ENCODE data around the gene GFM1.
"Not testable (repeated sequence)": the region's sequence is repeated elsewhere in the genome, so short reads cannot be mapped to it uniquely, and the experiment has no call there.

Gene GFM1

GRCh38 chr3:158672215-158673176 lies 28.2 kb downstream of the GFM1 start, which contains the start of gene LXN:
TSS of gene LXN (minus strand) at chr3:158672648. CDS start at chr3:158672478, 170 bp downstream.
- no peaks in the 10 kb centered on the region for H3K27me3 ChIP-seq (ENCODE audit: control insufficient read depth in 1 of 2, insufficient read depth in 2 of 2, low read length in 2 of 2)
- peak within 1 kb of the TSS; percentile 79 to 92 for H3K9ac ChIP-seq (ENCODE audit: low read depth in 1 of 2, low read length in 2 of 2)
- peaks cover 5 to 12% of the 10 kb centered on the region in 2 donors for H3K36me3 ChIP-seq (ENCODE audit: control insufficient read depth in 1 of 2, insufficient read depth in 2 of 2, low read length in 2 of 2)
- no peaks in the 10 kb centered on the region for H3K9me3 ChIP-seq (ENCODE audit: control insufficient read depth in 1 of 2, low read length in 2 of 2)
- peaks cover 0 to 7% of the 10 kb centered on the region in 2 donors for H3K4me1 ChIP-seq (ENCODE audit: control insufficient read depth in 1 of 2, insufficient read depth in 2 of 2, low read length in 2 of 2)
- peak within 1 kb of the TSS; percentile 76 for H3K27ac ChIP-seq (ENCODE audit: low read depth, low read length)
- H3K4me3 ChIP-seq (ENCODE audit: low read depth in 1 of 2, low read length in 2 of 2), result peak within 1 kb of the TSS; percentile 81 to 95

GRCh38 chr3:158678687-158679086 lies 34.4 kb downstream of the GFM1 start:
- Histone ChIP-seq H3K4me1 (ENCODE audit: control insufficient read depth in 1 of 2, insufficient read depth in 2 of 2, low read length in 2 of 2) (no peaks in the 10 kb centered on the region), H3K27me3 (ENCODE audit: control insufficient read depth in 1 of 2, insufficient read depth in 2 of 2, low read length in 2 of 2) (no peaks in the 10 kb centered on the region), H3K27ac (ENCODE audit: low read depth, low read length) (no peak overlapping the region), H3K9ac (ENCODE audit: low read depth in 1 of 2, low read length in 2 of 2) (no peak overlapping the region), H3K4me3 (ENCODE audit: low read depth in 1 of 2, low read length in 2 of 2) (no peak overlapping the region), H3K36me3 (ENCODE audit: control insufficient read depth in 1 of 2, insufficient read depth in 2 of 2, low read length in 2 of 2) (peaks cover 0 to 7% of the 10 kb centered on the region in 2 donors), H3K9me3 (ENCODE audit: control insufficient read depth in 1 of 2, low read length in 2 of 2) (no peaks in the 10 kb centered on the region)

- H3K27me3 ChIP-seq (ENCODE audit: control insufficient read depth in 1 of 2, insufficient read depth in 2 of 2, low read length in 2 of 2), result no peaks in the 10 kb centered on the region
- no peaks in the 10 kb centered on the region for H3K9me3 ChIP-seq (ENCODE audit: control insufficient read depth in 1 of 2, low read length in 2 of 2)
- H3K27ac ChIP-seq (ENCODE audit: low read depth, low read length), result no peak overlapping the region
- H3K4me1 ChIP-seq (ENCODE audit: control insufficient read depth in 1 of 2, insufficient read depth in 2 of 2, low read length in 2 of 2), result no peaks in the 10 kb centered on the region
- no peak overlapping the region for H3K4me3 ChIP-seq (ENCODE audit: low read depth in 1 of 2, low read length in 2 of 2)
- H3K36me3 ChIP-seq (ENCODE audit: control insufficient read depth in 1 of 2, insufficient read depth in 2 of 2, low read length in 2 of 2), result peaks cover 5 to 7% of the 10 kb centered on the region in 2 donors
- no peak overlapping the region for H3K9ac ChIP-seq (ENCODE audit: low read depth in 1 of 2, low read length in 2 of 2)
Measured at GRCh38 chr3:158679547-158680000, 35.2 kb downstream of the GFM1 start.

GRCh38 chr3:158680861-158681260 lies 36.5 kb downstream of the GFM1 start:
- Histone ChIP-seq H3K9ac (ENCODE audit: low read depth in 1 of 2, low read length in 2 of 2) (no peak overlapping the region), H3K4me3 (ENCODE audit: low read depth in 1 of 2, low read length in 2 of 2) (no peak overlapping the region), H3K36me3 (ENCODE audit: control insufficient read depth in 1 of 2, insufficient read depth in 2 of 2, low read length in 2 of 2) (peaks cover 6 to 13% of the 10 kb centered on the region in 2 donors)

GRCh38 chr3:158683230-158683962 lies 39.1 kb downstream of the GFM1 start:
- no peaks in the 10 kb centered on the region for H3K27me3 ChIP-seq (ENCODE audit: control insufficient read depth in 1 of 2, insufficient read depth in 2 of 2, low read length in 2 of 2)

More at GRCh38 chr3:158680861-158681260, 36.5 kb downstream of the GFM1 start:
- no peaks in the 10 kb centered on the region for H3K4me1 ChIP-seq (ENCODE audit: control insufficient read depth in 1 of 2, insufficient read depth in 2 of 2, low read length in 2 of 2)
- no peaks in the 10 kb centered on the region for H3K9me3 ChIP-seq (ENCODE audit: control insufficient read depth in 1 of 2, low read length in 2 of 2)
- H3K27me3 ChIP-seq (ENCODE audit: control insufficient read depth in 1 of 2, insufficient read depth in 2 of 2, low read length in 2 of 2), result no peaks in the 10 kb centered on the region
- H3K27ac ChIP-seq (ENCODE audit: low read depth, low read length), result no peak overlapping the region

GRCh38 chr3:158685159-158685558 lies 40.8 kb downstream of the GFM1 start:
- H3K9me3 ChIP-seq (ENCODE audit: control insufficient read depth in 1 of 2, low read length in 2 of 2), result no peaks in the 10 kb centered on the region
- no peaks in the 10 kb centered on the region for H3K27me3 ChIP-seq (ENCODE audit: control insufficient read depth in 1 of 2, insufficient read depth in 2 of 2, low read length in 2 of 2)
- no peaks in the 10 kb centered on the region for H3K4me1 ChIP-seq (ENCODE audit: control insufficient read depth in 1 of 2, insufficient read depth in 2 of 2, low read length in 2 of 2)
- H3K27ac ChIP-seq (ENCODE audit: low read depth, low read length), result no peak overlapping the region
- H3K4me3 ChIP-seq (ENCODE audit: low read depth in 1 of 2, low read length in 2 of 2), result no peak overlapping the region
- H3K36me3 ChIP-seq (ENCODE audit: control insufficient read depth in 1 of 2, insufficient read depth in 2 of 2, low read length in 2 of 2), result peaks cover 10 to 13% of the 10 kb centered on the region in 2 donors
- H3K9ac ChIP-seq (ENCODE audit: low read depth in 1 of 2, low read length in 2 of 2), result no peak overlapping the region

More at GRCh38 chr3:158683230-158683962, 39.1 kb downstream of the GFM1 start:
- H3K36me3 ChIP-seq (ENCODE audit: control insufficient read depth in 1 of 2, insufficient read depth in 2 of 2, low read length in 2 of 2), result peaks cover 6 to 13% of the 10 kb centered on the region in 2 donors
- no peak overlapping the region for H3K4me3 ChIP-seq (ENCODE audit: low read depth in 1 of 2, low read length in 2 of 2)
- no peak overlapping the region for H3K27ac ChIP-seq (ENCODE audit: low read depth, low read length)
- no peaks in the 10 kb centered on the region for H3K9me3 ChIP-seq (ENCODE audit: control insufficient read depth in 1 of 2, low read length in 2 of 2)
- no peak overlapping the region for H3K9ac ChIP-seq (ENCODE audit: low read depth in 1 of 2, low read length in 2 of 2)
- no peaks in the 10 kb centered on the region for H3K4me1 ChIP-seq (ENCODE audit: control insufficient read depth in 1 of 2, insufficient read depth in 2 of 2, low read length in 2 of 2)

- H3K36me3 ChIP-seq (ENCODE audit: control insufficient read depth in 1 of 2, insufficient read depth in 2 of 2, low read length in 2 of 2), result peaks cover 0 to 17% of the 10 kb centered on the region in 2 donors
- H3K4me3 ChIP-seq (ENCODE audit: low read depth in 1 of 2, low read length in 2 of 2); H3K4me1 ChIP-seq (ENCODE audit: control insufficient read depth in 1 of 2, insufficient read depth in 2 of 2, low read length in 2 of 2); H3K27ac ChIP-seq (ENCODE audit: low read depth, low read length); H3K9ac ChIP-seq (ENCODE audit: low read depth in 1 of 2, low read length in 2 of 2); H3K9me3 ChIP-seq (ENCODE audit: control insufficient read depth in 1 of 2, low read length in 2 of 2); H3K27me3 ChIP-seq (ENCODE audit: control insufficient read depth in 1 of 2, insufficient read depth in 2 of 2, low read length in 2 of 2): not testable (repeated sequence)
Measured at GRCh38 chr3:158693866-158694456, 49.6 kb downstream of the GFM1 start.

GRCh38 chr3:158696618-158697017 lies 52.3 kb downstream of the GFM1 start:
- Histone ChIP-seq H3K27ac (ENCODE audit: low read depth, low read length) (no peak overlapping the region), H3K27me3 (ENCODE audit: control insufficient read depth in 1 of 2, insufficient read depth in 2 of 2, low read length in 2 of 2) (no peaks in the 10 kb centered on the region), H3K9me3 (ENCODE audit: control insufficient read depth in 1 of 2, low read length in 2 of 2) (no peaks in the 10 kb centered on the region), H3K4me3 (ENCODE audit: low read depth in 1 of 2, low read length in 2 of 2) (no peak overlapping the region), H3K4me1 (ENCODE audit: control insufficient read depth in 1 of 2, insufficient read depth in 2 of 2, low read length in 2 of 2) (no peaks in the 10 kb centered on the region), H3K9ac (ENCODE audit: low read depth in 1 of 2, low read length in 2 of 2) (no peak overlapping the region), H3K36me3 (ENCODE audit: control insufficient read depth in 1 of 2, insufficient read depth in 2 of 2, low read length in 2 of 2) (peaks cover 2 to 8% of the 10 kb centered on the region in 2 donors)

GRCh38 chr3:158700559-158700958 lies 56.2 kb downstream of the GFM1 start:
- Histone ChIP-seq H3K9ac (ENCODE audit: low read depth in 1 of 2, low read length in 2 of 2) (no peak overlapping the region), H3K4me1 (ENCODE audit: control insufficient read depth in 1 of 2, insufficient read depth in 2 of 2, low read length in 2 of 2) (no peaks in the 10 kb centered on the region), H3K27ac (ENCODE audit: low read depth, low read length) (no peak overlapping the region), H3K27me3 (ENCODE audit: control insufficient read depth in 1 of 2, insufficient read depth in 2 of 2, low read length in 2 of 2) (no peaks in the 10 kb centered on the region), H3K9me3 (ENCODE audit: control insufficient read depth in 1 of 2, low read length in 2 of 2) (no peaks in the 10 kb centered on the region), H3K4me3 (ENCODE audit: low read depth in 1 of 2, low read length in 2 of 2) (no peak overlapping the region), H3K36me3 (ENCODE audit: control insufficient read depth in 1 of 2, insufficient read depth in 2 of 2, low read length in 2 of 2) (peaks cover 2 to 16% of the 10 kb centered on the region in 2 donors)
